Ramos (cell line): ENCODE results near the gene PROM2.
"Not testable (repeated sequence)": the region's sequence is repeated elsewhere in the genome, so short reads cannot be mapped to it uniquely, and the experiment has no call there.

Source experiments
- in situ Hi-C: fragments of 300-500 bp; cut with MboI; formaldehyde crosslinking; loops from one replicate; pipeline ENCODE4 v1.14.3; 2022; ENCODE audit warnings: low sequenced_read_pairs; ENCODE audit not compliant: unreplicated experiment

PROM2 gene

GRCh38 chr2:95268211-95269035 is 5.8 kb upstream of the PROM2 start:
- in situ Hi-C loops: no loop called here

GRCh38 chr2:95269036-95269680 is 5.1 kb upstream of the PROM2 start:
- in situ Hi-C loops: no loop called here

GRCh38 chr2:95269745-95270144 is 4.5 kb upstream of the PROM2 start:
- in situ Hi-C loops: not testable (repeated sequence)

GRCh38 chr2:95270541-95271081 is 3.6 kb upstream of the PROM2 start:
- in situ Hi-C loops: no loop called here

GRCh38 chr2:95271381-95271971 is 2.8 kb upstream of the PROM2 start:
- in situ Hi-C loops: no loop called here

- in situ Hi-C loops: no loop called here
These were observed 1.9 kb upstream of the PROM2 start for GRCh38 chr2:95272299-95272751.

GRCh38 chr2:95272781-95273180 is 1.5 kb upstream of the PROM2 start:
- in situ Hi-C loops: no loop called here

- in situ Hi-C loops: no loop called here
These were observed 521 bp upstream of the PROM2 start for GRCh38 chr2:95273566-95274290.

GRCh38 chr2:95275151-95275515 is 884 bp downstream of the PROM2 start:
- in situ Hi-C loops: no loop called here

GRCh38 chr2:95275601-95276243 is 1.5 kb downstream of the PROM2 start:
- in situ Hi-C loops: no loop called here

- in situ Hi-C loops: no loop called here
These were observed 2.1 kb downstream of the PROM2 start for GRCh38 chr2:95276244-95276887.

- in situ Hi-C loops: no loop called here
These were observed 2.6 kb downstream of the PROM2 start for GRCh38 chr2:95276888-95277245.

- in situ Hi-C loops: no loop called here
These were observed 3.1 kb downstream of the PROM2 start for GRCh38 chr2:95277246-95277906.

GRCh38 chr2:95278051-95278471 is 3.8 kb downstream of the PROM2 start:
- in situ Hi-C loops: no loop called here

- in situ Hi-C loops: no loop called here
These were observed 4.5 kb downstream of the PROM2 start for GRCh38 chr2:95278637-95279225.

- in situ Hi-C loops: no loop called here
These were observed 5.3 kb downstream of the PROM2 start for GRCh38 chr2:95279435-95280035.

GRCh38 chr2:95281071-95281470 is 6.8 kb downstream of the PROM2 start:
- in situ Hi-C loops: no loop called here

GRCh38 chr2:95281786-95282185 is 7.5 kb downstream of the PROM2 start:
- in situ Hi-C loops: no loop called here
